NCI-H524 treated with DMSO at 0.1 percent for 48 hours (cell line): ENCODE data around the gene RMND5A.

ENCODE experiments used
- DNase-seq: peaks from one replicate; lab custom pipeline; 2025; lab: John Stamatoyannopoulos, UW

Gene RMND5A

GRCh38 chr2:86791573-86791972, 71.5 kb downstream of the RMND5A start:
- no peak for DNase-seq

GRCh38 chr2:86793752-86794151, 73.7 kb downstream of the RMND5A start:
- DNase-seq, result no peak

- DNase-seq, result no peak
Measured at GRCh38 chr2:86794861-86795260, 74.8 kb downstream of the RMND5A start.

GRCh38 chr2:86800856-86801567, 80.9 kb downstream of the RMND5A start:
- no peak for DNase-seq

GRCh38 chr2:86806059-86806857, 86.2 kb downstream of the RMND5A start:
- DNase-seq, result no peak

GRCh38 chr2:86807133-86807467, 87.0 kb downstream of the RMND5A start:
- no peak for DNase-seq

- DNase-seq, result peak; percentile 60
Measured at GRCh38 chr2:86807468-86808275, 87.6 kb downstream of the RMND5A start.

- peak; percentile 59 for DNase-seq
Measured at GRCh38 chr2:86808315-86809161, 88.4 kb downstream of the RMND5A start.

- no peak for DNase-seq
Measured at GRCh38 chr2:86809481-86810121, 89.5 kb downstream of the RMND5A start.

GRCh38 chr2:86815611-86816010, 95.5 kb downstream of the RMND5A start:
- no peak for DNase-seq

GRCh38 chr2:86818114-86818801, 98.2 kb downstream of the RMND5A start:
- DNase-seq, result no peak

GRCh38 chr2:86818957-86819356, 98.9 kb downstream of the RMND5A start:
- DNase-seq, result no peak

GRCh38 chr2:86821306-86821705, 101.2 kb downstream of the RMND5A start:
- DNase-seq, result no peak

GRCh38 chr2:86821842-86822241, 101.8 kb downstream of the RMND5A start:
- DNase-seq, result no peak

- no peak for DNase-seq
Measured at GRCh38 chr2:86822668-86823345, 102.7 kb downstream of the RMND5A start.

GRCh38 chr2:86825036-86825692, 105.1 kb downstream of the RMND5A start:
- DNase-seq, result no peak

GRCh38 chr2:86825693-86826381, 105.7 kb downstream of the RMND5A start:
- no peak for DNase-seq

GRCh38 chr2:86826951-86827350, 106.9 kb downstream of the RMND5A start:
- no peak for DNase-seq
